A549 treated with CpdA at 1 μM for 4 hours (cell line): ENCODE measurements around the gene OR12D3. TPM values are rescaled to one million over a fixed set of nuclear protein-coding genes. Genes with fewer than 3 reads are reported as not detected.

Experiments
- total RNA-seq: library from RNA; stranded (reverse); fragments of 200-300 nt; extraction: Qiagen RNA extraction; gene quantifications from 5 replicates; pipeline ENCODE4 v1.2.3, GENCODE V29; 2022; ENCODE audit warnings: low read depth

Gene OR12D3, protein sequence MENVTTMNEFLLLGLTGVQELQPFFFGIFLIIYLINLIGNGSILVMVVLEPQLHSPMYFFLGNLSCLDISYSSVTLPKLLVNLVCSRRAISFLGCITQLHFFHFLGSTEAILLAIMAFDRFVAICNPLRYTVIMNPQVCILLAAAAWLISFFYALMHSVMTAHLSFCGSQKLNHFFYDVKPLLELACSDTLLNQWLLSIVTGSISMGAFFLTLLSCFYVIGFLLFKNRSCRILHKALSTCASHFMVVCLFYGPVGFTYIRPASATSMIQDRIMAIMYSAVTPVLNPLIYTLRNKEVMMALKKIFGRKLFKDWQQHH
- not detected in 5 replicates for total RNA-seq

DNA sequence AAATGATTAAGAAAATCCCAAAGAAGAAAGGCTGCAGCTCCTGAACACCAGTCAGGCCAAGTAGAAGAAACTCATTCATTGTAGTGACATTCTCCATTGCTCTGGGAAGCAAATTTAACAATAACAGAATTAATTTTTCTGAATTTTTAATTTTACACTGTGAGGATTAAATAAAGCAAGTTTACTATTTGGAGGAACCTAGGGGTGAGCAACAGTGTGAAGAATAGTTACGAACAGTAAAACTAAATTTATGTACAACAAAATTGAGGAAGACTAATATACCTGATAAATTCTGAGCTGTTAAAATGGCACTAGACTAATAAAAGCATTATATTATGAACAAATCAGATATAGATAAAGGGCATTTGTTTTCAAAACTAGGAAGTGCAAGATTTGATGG is at the start of gene OR12D3:
Gene OR12D3 (minus strand): TSS at position 101 of the 400 bp plus-strand sequence. CDS start 4 bp downstream, at position 97.

DNA sequence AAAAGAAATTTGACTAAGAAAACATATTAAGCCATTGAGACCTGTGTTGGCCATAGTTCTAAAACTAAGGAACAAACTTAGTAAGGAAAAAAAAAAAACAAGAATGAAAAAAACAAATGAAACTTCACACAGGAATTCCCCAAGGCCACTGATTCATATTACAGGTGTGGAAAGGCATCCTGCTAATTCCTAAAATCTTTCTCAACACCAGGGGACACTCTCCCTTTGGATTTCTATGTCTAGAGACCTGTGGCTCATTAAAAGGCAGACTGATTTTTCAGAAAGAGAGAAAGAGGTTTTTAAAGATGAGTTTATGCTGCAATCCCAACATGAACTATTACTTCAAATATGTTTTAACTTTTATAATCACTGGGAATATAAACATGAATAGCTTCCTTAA is 39.5 kb upstream of the OR12D3 start, which contains the start of gene OR12D1:
Gene OR12D1 (plus strand): TSS at position 341 of the 400 bp plus-strand sequence.

DNA sequence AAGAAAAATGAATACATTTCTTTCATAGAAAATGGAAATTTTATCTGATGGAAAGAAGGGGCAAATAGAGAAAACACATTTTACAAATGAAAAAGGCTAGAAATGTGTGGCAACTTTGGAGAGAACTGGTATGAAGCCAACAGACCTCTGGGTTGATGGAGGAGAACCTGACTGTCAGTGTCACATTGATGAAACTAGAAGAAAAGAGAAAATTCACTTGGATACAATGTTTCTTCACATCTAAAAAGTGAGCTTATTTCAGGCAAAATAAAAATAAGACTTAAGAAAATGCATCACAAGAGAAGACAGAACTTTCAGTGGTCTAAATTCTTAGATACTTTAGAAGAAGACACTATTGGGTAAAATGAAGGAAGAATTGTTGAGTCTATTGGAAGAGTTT is 20.2 kb upstream of the OR12D3 start, which contains the start of gene OR12D2:
Gene OR12D2 (plus strand): TSS at position 301 of the 400 bp plus-strand sequence. CDS start 1,069 bp downstream, outside the sequence.

DNA sequence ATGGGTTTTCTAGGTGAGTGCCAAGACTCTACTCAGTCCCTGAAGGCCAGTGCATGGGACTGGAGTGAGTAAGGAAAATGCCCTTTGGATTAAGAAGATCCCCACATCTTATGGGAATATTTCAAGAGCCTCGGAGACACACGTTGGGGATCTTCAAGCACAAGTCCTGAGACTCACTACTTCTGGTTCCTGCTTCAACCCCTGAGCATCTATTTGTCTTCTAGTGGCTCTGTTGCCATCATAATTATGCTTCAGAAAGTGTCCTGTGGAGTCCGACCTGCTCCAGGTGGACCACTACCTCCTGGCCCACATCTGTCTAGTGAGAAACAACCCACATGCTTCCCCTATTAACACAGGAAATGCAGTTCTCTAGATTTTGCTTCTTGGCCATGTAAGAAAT is 6.3 kb downstream of the OR12D3 start, which contains the start of gene OR5V1:
Gene OR5V1 (minus strand): TSS at position 101 of the 400 bp plus-strand sequence. CDS start 12,670 bp downstream, outside the sequence.

Other genes with a start within 250 kb of the OR12D3 start
- not detected in 5 replicates for gene OR2J2, start 204.4 kb downstream of the OR12D3 start, total RNA-seq
- gene OR14J1, start 73.6 kb downstream of the OR12D3 start, total RNA-seq, result not detected in 5 replicates
- not detected in 5 replicates for gene OR5V1, start 6.4 kb downstream of the OR12D3 start, total RNA-seq
- not detected in 5 replicates for gene OR12D2, start 20.3 kb upstream of the OR12D3 start, total RNA-seq
- gene OR12D1, start 39.6 kb upstream of the OR12D3 start, total RNA-seq, result not detected in 5 replicates
- gene OR10C1, start 64.0 kb upstream of the OR12D3 start, total RNA-seq, result not detected in 5 replicates
- not detected in 5 replicates for gene OR11A1, start 81.8 kb upstream of the OR12D3 start, total RNA-seq
- not detected in 5 replicates for gene OR2H1, start 81.9 kb upstream of the OR12D3 start, total RNA-seq
- not detected in 5 replicates for gene MAS1L, start 112.7 kb upstream of the OR12D3 start, total RNA-seq
- gene UBD, start 184.4 kb upstream of the OR12D3 start, total RNA-seq, result 0.51 to 1.2 TPM (median 0.61 TPM) in 5 replicates
- not detected in 5 replicates for gene OR2H2, start 209.8 kb upstream of the OR12D3 start, total RNA-seq